GM12878 (cell line): Measurements from ENCODE around the gene GPR158. TPM values are rescaled to one million over a fixed set of nuclear protein-coding genes. Genes with fewer than 3 reads are reported as not detected.

Experiments used
- ATAC-seq: fragments of 200-7000 bp; cut with Tn5 transposase; 3 replicates; pipeline ENCODE4 v1.9.1; 2020; ENCODE audit warnings: mild to moderate bottlenecking, moderate library complexity
- BruUV-seq: library from RNA; stranded (reverse); fragments of 400-500 nt; replicated peaks from 2 replicates; lab custom pipeline; 2021; lab: Mats Ljungman, UMichigan
- CTCF ChIA-PET: fragments of 300-600 bp; sonication (Branson Sonifier 250); formaldehyde crosslinking; extraction: SDS; loops from one replicate; lab custom pipeline; 2021; ENCODE audit warnings: inconsistent platforms; lab: Yijun Ruan, JAX
- POLR2A ChIA-PET: fragments of 350-600 bp; formaldehyde crosslinking; extraction: SDS; loops from one replicate; lab custom pipeline; 2021; ENCODE audit warnings: inconsistent platforms; lab: Charles Lee
- RAD21 ChIA-PET: fragments of 300-600 bp; sonication (Branson Sonifier 250); formaldehyde crosslinking; loops from one replicate; lab custom pipeline; 2023; ENCODE audit warnings: antibody characterized with exemption; ENCODE audit not compliant: unreplicated experiment; lab: Charles Lee
- SMC1A ChIA-PET: fragments of 300-600 bp; sonication (Branson Sonifier 250); formaldehyde crosslinking; loops from one replicate; lab custom pipeline; 2023; ENCODE audit not compliant: unreplicated experiment, uncharacterized antibody; lab: Charles Lee
- DNase-seq: peaks from one replicate; pipeline ENCODE4 v3.0.0-alpha.2; 2011; ENCODE audit warnings: low read depth, low spot score
- FAIRE-seq: peaks from 3 replicates; lab custom pipeline; 2011; peaks lifted over from hg19 to GRCh38; lab: Jason Lieb, UNC
- H2AFZ ChIP-seq: 2 replicates; pipeline ENCODE4 v1.6.0; 2011; ENCODE audit warnings: low read depth, low read length, control low read depth; ENCODE audit not compliant: control insufficient read depth
- H3K27ac ChIP-seq: 2 replicates; pipeline ENCODE4 v1.5.1; 2011; ENCODE audit warnings: control low read depth; ENCODE audit not compliant: control insufficient read depth, insufficient read depth
- H3K27me3 ChIP-seq, 2 experiments: replicated peaks in 1 of 2; 2 replicates each; pipeline versions ENCODE4 v1.6.0 to v1.6.1; 2011; ENCODE audit warnings: low read length in 1 of 2; ENCODE audit not compliant: control insufficient read depth in 2 of 2, insufficient read depth in 2 of 2
- H3K36me3 ChIP-seq, 2 experiments: 2 replicates each; pipeline ENCODE4 v1.5.1; 2011; ENCODE audit warnings: low read length in 1 of 2; ENCODE audit not compliant: control insufficient read depth in 2 of 2, insufficient read depth in 2 of 2
- H3K4me1 ChIP-seq: 2 replicates; pipeline ENCODE4 v1.6.1; 2011; ENCODE audit warnings: mild to moderate bottlenecking, low read length, moderate library complexity, mixed read lengths; ENCODE audit not compliant: control insufficient read depth, insufficient read depth
- H3K4me2 ChIP-seq: 2 replicates; pipeline ENCODE4 v1.6.0; 2011; ENCODE audit warnings: control low read depth; ENCODE audit not compliant: control insufficient read depth, insufficient read depth
- H3K4me3 ChIP-seq: fragments of 200-600 bp; sonication (generic); 2 replicates; pipeline ENCODE4 v1.5.1; 2016
- H3K79me2 ChIP-seq: 2 replicates; pipeline ENCODE4 v1.6.0; 2011; ENCODE audit warnings: low read length; ENCODE audit not compliant: control insufficient read depth, insufficient read depth
- H3K9ac ChIP-seq: 2 replicates; pipeline ENCODE4 v1.8.0; 2011; ENCODE audit warnings: low read length, control low read depth, mixed read lengths; ENCODE audit not compliant: control insufficient read depth, insufficient read depth
- H3K9me3 ChIP-seq: replicated peaks from 3 replicates; pipeline ENCODE4 v1.5.1; 2011; ENCODE audit warnings: mild to moderate bottlenecking, low read length; ENCODE audit not compliant: control insufficient read depth, insufficient read depth
- H4K20me1 ChIP-seq: 2 replicates; pipeline ENCODE4 v1.6.0; 2011; ENCODE audit not compliant: control insufficient read depth, insufficient read depth
- ASH2L ChIP-seq: fragments of 300-600, 200-600 bp; sonication (generic); IDR thresholded peaks from 2 replicates; pipeline ENCODE4 v1.6.1; 2017; ENCODE audit warnings: low read depth, mild to moderate bottlenecking, borderline replicate concordance
- ATF3 ChIP-seq: IDR thresholded peaks from 2 replicates; pipeline ENCODE4 v1.6.1; 2011; ENCODE audit warnings: low read depth, mild to moderate bottlenecking, low read length, moderate library complexity, borderline replicate concordance; ENCODE audit errors: extremely low read depth
- CBX3 ChIP-seq: fragments of 200-600 bp; sonication (generic); IDR thresholded peaks from 2 replicates; pipeline ENCODE4 v1.6.1; 2016; ENCODE audit warnings: low read depth, borderline replicate concordance
- E2F8 ChIP-seq: fragments of 450-650 bp; IDR thresholded peaks from 2 replicates; pipeline ENCODE4 v1.6.1; 2018; ENCODE audit warnings: mild to moderate bottlenecking, low read depth, moderate library complexity; ENCODE audit not compliant: partially characterized antibody
- E4F1 ChIP-seq: fragments of 450-650 bp; IDR thresholded peaks from 2 replicates; pipeline ENCODE4 v1.6.1; 2018; ENCODE audit warnings: borderline replicate concordance, mild to moderate bottlenecking; ENCODE audit not compliant: partially characterized antibody
- GABPA ChIP-seq: IDR thresholded peaks from 2 replicates; pipeline ENCODE4 v1.6.1; 2014; ENCODE audit warnings: antibody characterized with exemption, low read depth, mild to moderate bottlenecking, inconsistent platforms
- NFYA ChIP-seq: IDR thresholded peaks from 2 replicates; pipeline ENCODE4 v1.6.1; 2011; ENCODE audit warnings: low read depth, mild to moderate bottlenecking, low read length, improper control_type of control experiment, borderline replicate concordance
- POLR2A ChIP-seq: IDR thresholded peaks from 2 replicates; pipeline ENCODE4 v1.6.1; 2011; ENCODE audit warnings: low read depth, mild to moderate bottlenecking, low read length
- RFX5 ChIP-seq: IDR thresholded peaks from 2 replicates; pipeline ENCODE4 v1.6.1; 2011; ENCODE audit warnings: low read depth, low read length, improper control_type of control experiment
- SIX5 ChIP-seq: IDR thresholded peaks from 2 replicates; pipeline ENCODE4 v1.6.1; 2011; ENCODE audit warnings: mild to moderate bottlenecking, low read depth, low read length, moderate library complexity; ENCODE audit not compliant: severe bottlenecking
- SRF ChIP-seq, 2 experiments: IDR thresholded peaks; 2 replicates each; pipeline ENCODE4 v1.6.1; 2011; ENCODE audit warnings: low read depth in 2 of 2, low read length in 2 of 2, mild to moderate bottlenecking in 1 of 2, moderate library complexity in 1 of 2
- STAT1 ChIP-seq: fragments of 450-650 bp; conservative IDR thresholded peaks from 2 replicates; pipeline ENCODE4 v1.6.1; 2014; ENCODE audit warnings: antibody characterized with exemption, mild to moderate bottlenecking
- WRNIP1 ChIP-seq: IDR thresholded peaks from 2 replicates; pipeline ENCODE4 v1.6.1; 2011; ENCODE audit warnings: low read depth, low read length, improper control_type of control experiment, borderline replicate concordance
- ZBTB33 ChIP-seq: fragments of 450-650 bp; IDR thresholded peaks from 2 replicates; pipeline ENCODE4 v1.6.1; 2017; ENCODE audit warnings: mild to moderate bottlenecking
- WGBS: methylation state at CpG from one replicate; pipeline ENCODE4 v1.1.6; 2016; ENCODE audit warnings: low lambda C conversion rate; ENCODE audit not compliant: insufficient replicate concordance, insufficient coverage; ENCODE audit errors: missing lambda C conversion rate; 5-methylcytosine and 5-hydroxymethylcytosine counted together
- in situ Hi-C: fragments of 300-500 bp; cut with MboI; formaldehyde crosslinking; loops from 9 replicates; pipeline ENCODE4 v1.14.3; 2018; ENCODE audit warnings: mixed read lengths
- intact Hi-C: fragments of 100-400 bp; cut with micrococcal nuclease; formaldehyde crosslinking; loops from one replicate; pipeline ENCODE4 v1.14.2; 2022; ENCODE audit not compliant: unreplicated experiment
- polyA plus RNA-seq, 11 experiments: library from polyadenylated mRNA; depleted of rRNA in 4 of 11; unstranded in 6 of 11; stranded (reverse) in 5 of 11; fragments of >200 nt; fragmentation: Nextera tagmentation in 4 of 11; fragmentation: Illumina TruSeq in 1 of 11; extraction: Ambion mirVana in 4 of 11; extraction: Trizol in 1 of 11; gene quantifications; 1 replicate in 1 of 11; 2 replicates in 10 of 11; pipeline versions ENCODE4 v1.2.1 to v1.2.3, GENCODE V29; 2011 to 2016; ENCODE audit warnings: inconsistent platforms in 2 of 11, missing spikeins in 2 of 11, low read depth in 1 of 11
- total RNA-seq, 4 experiments: library from RNA; depleted of rRNA in 3 of 4; stranded (reverse); fragments of >200 nt in 3 of 4; fragmentation: Illumina TruSeq in 1 of 4; extraction: Trizol in 1 of 4; gene quantifications; 2 replicates each; pipeline versions ENCODE4 v1.2.1 to v1.2.3, GENCODE V29; 2013 to 2021

Gene GPR158
- total and polyA plus RNA-seq, 10 of the 15 experiments (the other 5 are each of a cell fraction or from before 2014, with no cell fraction given) = not detected

GRCh38 chr10:25382029-25382810 lies 207.4 kb downstream of the GPR158 start:
- CTCF ChIA-PET = no interaction called here

More at GRCh38 chr10:25382029-25382810, 207.4 kb downstream of the GPR158 start:
- no peak for TF ChIP-seq NFYA
- TF ChIP-seq CBX3 = no peak
- TF ChIP-seq WRNIP1 = no peak
- no peak for TF ChIP-seq STAT1
- TF ChIP-seq ZBTB33 = no peak
- no peak for TF ChIP-seq SRF (IDR thresholded peaks at IDR 0.05; ENCODE audit: low read depth in 2 of 2, low read length in 2 of 2)
- no peak for TF ChIP-seq RFX5
- no peak for TF ChIP-seq SIX5
- TF ChIP-seq E2F8 = no peak
- no peak for TF ChIP-seq E4F1
- no peak for TF ChIP-seq ATF3
- no peak for TF ChIP-seq GABPA
- TF ChIP-seq POLR2A = no peak
- no peak for TF ChIP-seq ASH2L
- Histone ChIP-seq H4K20me1 (no peaks in the 10 kb centered on the region), H3K4me2 (no peak overlapping the region), H3K9ac (no peak overlapping the region), H2AFZ (no peak overlapping the region), H3K9me3 (no peaks in the 10 kb centered on the region), H3K4me3 (no peak overlapping the region), H3K79me2 (no peaks in the 10 kb centered on the region), H3K36me3 (no peaks in the 10 kb centered on the region), H3K4me1 (no peaks in the 10 kb centered on the region), H3K27ac (no peak overlapping the region), H3K27me3 (no peaks in the 10 kb centered on the region)
- in situ Hi-C loops (no loop called here), intact Hi-C loops (no loop called here)
- RAD21 ChIA-PET = no interaction called here
- SMC1A ChIA-PET = no interaction called here
- WGBS = 5% methylated on average over 7 of the region's 7 CpGs
- DNase-seq = no peak
- FAIRE-seq = no peak
- POLR2A ChIA-PET = no interaction called here
- BruUV-seq = no TSS peak
- ATAC-seq = no peak
